ENCODE measurements around the gene TRIM40. TPM values are rescaled to one million over a fixed set of nuclear protein-coding genes. Genes with fewer than 3 reads are reported as not detected.
"Not testable (repeated sequence)": the region's sequence is repeated elsewhere in the genome, so short reads cannot be mapped to it uniquely, and the experiment has no call there.

Gene TRIM40
- total and polyA plus RNA-seq, 3 donors from 2014 or later = 0.19 to 7.5 (median 0.79) TPM

DNA sequence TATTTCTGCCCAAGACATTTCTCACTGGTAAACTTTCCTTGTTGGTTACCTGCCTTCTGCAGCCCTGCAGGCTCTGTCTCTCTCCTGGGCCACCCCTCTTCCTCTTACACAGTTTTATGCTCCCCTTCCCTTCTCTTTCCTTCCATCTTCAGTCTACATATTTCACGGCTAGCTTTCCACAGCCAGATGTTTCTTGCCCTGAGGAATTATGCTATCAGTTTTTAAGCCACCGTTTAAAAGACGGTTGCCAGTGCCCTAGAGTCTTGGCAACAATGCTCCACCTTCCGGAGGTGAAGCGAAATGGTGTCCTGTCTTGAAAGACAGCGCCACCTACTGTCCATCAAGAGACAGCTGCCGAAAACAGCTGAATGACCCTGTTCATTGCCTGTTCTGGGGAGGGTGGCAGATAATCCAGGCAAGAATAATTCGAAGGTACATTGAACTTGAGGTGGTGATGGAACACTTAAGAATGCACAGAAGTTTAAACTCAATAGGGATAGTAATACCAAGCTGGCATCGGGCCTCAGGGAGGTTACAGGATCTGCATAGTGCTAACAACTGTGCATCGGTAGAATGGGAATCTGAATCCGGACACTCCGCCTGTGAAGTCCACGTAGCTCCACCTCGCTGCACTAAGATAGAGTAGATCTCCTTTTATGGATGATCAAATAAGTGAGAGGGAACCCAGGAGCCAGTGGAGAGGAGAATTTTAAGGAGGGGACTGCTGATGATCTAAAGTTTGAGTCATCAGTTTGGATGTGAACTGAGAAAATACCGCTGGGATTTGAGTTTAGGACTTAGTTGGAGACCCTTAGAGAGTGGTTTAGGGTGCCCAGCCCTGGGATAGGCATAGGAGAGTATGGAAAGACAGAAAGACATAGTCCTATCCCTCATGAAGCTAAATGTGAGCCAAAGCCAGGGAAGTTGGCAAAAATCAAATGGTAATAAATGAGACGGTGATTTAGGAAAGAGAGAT lies 4.8 kb upstream of the TRIM40 start:
- no peak for TF ChIP-seq POLR2A (IDR thresholded peaks at IDR 0.05)
- TF ChIP-seq, protein P1, sequence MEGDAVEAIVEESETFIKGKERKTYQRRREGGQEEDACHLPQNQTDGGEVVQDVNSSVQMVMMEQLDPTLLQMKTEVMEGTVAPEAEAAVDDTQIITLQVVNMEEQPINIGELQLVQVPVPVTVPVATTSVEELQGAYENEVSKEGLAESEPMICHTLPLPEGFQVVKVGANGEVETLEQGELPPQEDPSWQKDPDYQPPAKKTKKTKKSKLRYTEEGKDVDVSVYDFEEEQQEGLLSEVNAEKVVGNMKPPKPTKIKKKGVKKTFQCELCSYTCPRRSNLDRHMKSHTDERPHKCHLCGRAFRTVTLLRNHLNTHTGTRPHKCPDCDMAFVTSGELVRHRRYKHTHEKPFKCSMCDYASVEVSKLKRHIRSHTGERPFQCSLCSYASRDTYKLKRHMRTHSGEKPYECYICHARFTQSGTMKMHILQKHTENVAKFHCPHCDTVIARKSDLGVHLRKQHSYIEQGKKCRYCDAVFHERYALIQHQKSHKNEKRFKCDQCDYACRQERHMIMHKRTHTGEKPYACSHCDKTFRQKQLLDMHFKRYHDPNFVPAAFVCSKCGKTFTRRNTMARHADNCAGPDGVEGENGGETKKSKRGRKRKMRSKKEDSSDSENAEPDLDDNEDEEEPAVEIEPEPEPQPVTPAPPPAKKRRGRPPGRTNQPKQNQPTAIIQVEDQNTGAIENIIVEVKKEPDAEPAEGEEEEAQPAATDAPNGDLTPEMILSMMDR (IDR thresholded peaks at IDR 0.05) = peak; percentile 78 to 95 (median 86)
- DNase-seq = peak; percentile 87
- Histone ChIP-seq H3K27ac (no peak overlapping the region), H3K4me3 (no peak overlapping the region), H3K9me3 (no peaks in the 10 kb centered on the region), H3K4me1 (peaks cover 15% of the 10 kb centered on the region), H3K27me3 (no peaks in the 10 kb centered on the region), H3K36me3 (ENCODE audit: low read depth, missing control alignments) (no peaks in the 10 kb centered on the region)
- WGBS, 2 donors = 20 to 24% methylated on average over 16 of the region's 16 CpGs
- intact Hi-C loops (cut with DNase I; ENCODE audit: low total_unique reads) = no loop called here

DNA sequence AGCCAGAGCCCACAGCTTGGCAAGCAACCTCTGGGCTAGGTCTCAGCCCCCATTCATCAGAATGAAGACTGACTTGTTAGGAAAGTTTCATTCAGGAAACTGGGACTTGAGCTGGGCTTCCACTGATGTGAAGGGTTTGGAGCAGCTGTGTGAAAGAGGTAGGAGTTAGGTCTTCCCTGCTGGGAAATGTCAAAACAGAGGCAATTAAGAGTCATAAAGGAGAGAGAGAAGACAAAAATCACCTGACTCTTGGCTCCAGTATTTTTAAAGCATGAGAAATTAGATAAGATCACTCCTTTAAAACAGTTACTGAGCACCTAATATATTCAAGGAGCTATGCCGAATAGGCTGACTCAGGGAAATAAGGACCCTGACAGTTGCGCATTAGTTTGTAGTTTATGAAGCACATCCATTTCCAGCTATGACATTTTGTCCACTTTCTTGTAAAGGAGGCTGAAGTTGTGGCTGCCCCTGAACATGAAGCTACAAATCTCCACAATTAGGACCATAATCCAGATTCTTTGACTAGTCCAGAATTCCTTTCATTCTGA lies 3.9 kb upstream of the TRIM40 start:
- TF ChIP-seq, protein P1 (IDR thresholded peaks at IDR 0.05) = no peak
- no peak for TF ChIP-seq POLR2A (IDR thresholded peaks at IDR 0.05)
- peaks cover 15% of the 10 kb centered on the region for H3K4me1 ChIP-seq

DNA sequence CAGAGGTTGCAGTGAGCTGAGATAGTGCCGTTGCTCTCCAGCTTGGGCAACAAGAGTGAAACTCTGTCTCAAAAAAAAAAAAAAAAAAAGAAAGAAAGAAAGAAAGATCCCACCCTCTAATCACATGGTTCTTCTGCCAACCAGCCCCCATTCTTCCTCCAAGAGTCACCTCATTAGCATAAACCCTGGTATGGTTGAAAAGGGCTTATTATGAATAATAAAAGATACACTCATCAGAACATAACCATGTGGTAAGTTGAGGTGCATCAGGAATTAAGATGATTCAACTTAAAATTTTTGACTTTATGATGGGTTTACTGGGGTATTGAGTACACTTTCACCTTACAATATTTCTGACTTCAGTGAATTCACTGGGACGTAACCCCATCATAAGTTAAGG lies 793 bp upstream of the TRIM40 start:
- Histone ChIP-seq H3K27me3 (no peaks in the 10 kb centered on the region), H3K4me3 (no peak overlapping the region), H3K27ac (no peak overlapping the region), H3K36me3 (ENCODE audit: low read depth, missing control alignments) (no peaks in the 10 kb centered on the region), H3K4me1 (peaks cover 11% of the 10 kb centered on the region), H3K9me3 (no peaks in the 10 kb centered on the region)
- intact Hi-C loops (cut with DNase I; ENCODE audit: low total_unique reads) = no loop called here
- TF ChIP-seq, protein P1 (IDR thresholded peaks at IDR 0.05) = no peak
- TF ChIP-seq POLR2A (IDR thresholded peaks at IDR 0.05) = no peak
- DNase-seq = no peak
- 83 to 97% methylated on average over 2 of the region's 2 CpGs for WGBS, 2 donors

More for the DNA sequence above, 3.9 kb upstream of the TRIM40 start:
- intact Hi-C loops (cut with DNase I; ENCODE audit: low total_unique reads) = no loop called here
- Histone ChIP-seq H3K27me3 (no peaks in the 10 kb centered on the region), H3K9me3 (no peaks in the 10 kb centered on the region), H3K4me3 (no peak overlapping the region), H3K36me3 (ENCODE audit: low read depth, missing control alignments) (no peaks in the 10 kb centered on the region), H3K27ac (no peak overlapping the region)
- 81 to 89% methylated on average over 2 of the region's 2 CpGs for WGBS, 2 donors
- DNase-seq = no peak

DNA sequence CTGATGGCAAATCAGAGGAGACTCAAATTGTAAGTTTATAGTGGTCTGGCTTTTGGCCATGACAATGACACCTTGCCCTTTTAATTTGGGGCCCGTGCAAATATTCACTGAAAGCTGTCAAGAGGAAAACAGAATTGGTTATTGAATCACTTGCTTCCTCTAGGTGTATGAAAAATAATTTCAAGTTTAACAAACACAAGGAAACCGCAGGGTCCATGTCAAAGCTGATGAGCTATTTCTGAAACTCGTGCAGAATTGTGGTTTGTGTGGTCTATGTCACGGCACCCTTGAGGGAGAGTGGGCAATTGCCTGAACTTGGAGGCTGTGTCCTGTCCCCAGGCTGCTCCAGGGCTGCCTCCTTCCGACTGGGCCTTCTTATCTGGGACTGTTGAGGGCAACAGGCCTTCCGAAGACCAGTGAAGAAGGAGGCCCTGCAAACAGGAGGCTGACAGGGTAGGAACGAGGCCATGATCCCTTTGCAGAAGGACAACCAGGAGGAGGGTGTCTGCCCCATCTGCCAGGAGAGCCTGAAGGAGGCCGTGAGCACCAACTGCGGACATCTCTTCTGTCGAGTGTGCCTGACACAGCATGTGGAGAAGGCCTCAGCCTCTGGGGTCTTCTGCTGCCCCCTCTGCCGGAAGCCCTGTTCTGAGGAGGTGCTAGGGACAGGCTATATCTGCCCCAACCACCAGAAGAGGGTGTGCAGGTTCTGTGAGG lies 788 bp downstream of the TRIM40 start:
- Histone ChIP-seq H3K4me1 (peaks cover 3% of the 10 kb centered on the region), H3K9me3 (no peaks in the 10 kb centered on the region), H3K27me3 (no peaks in the 10 kb centered on the region), H3K4me3 (no peak overlapping the region), H3K27ac (no peak overlapping the region), H3K36me3 (ENCODE audit: low read depth, missing control alignments) (no peaks in the 10 kb centered on the region)
- intact Hi-C loops (cut with DNase I; ENCODE audit: low total_unique reads) = no loop called here
- no peak for DNase-seq
- 85 to 91% methylated on average over 11 of the region's 11 CpGs for WGBS, 2 donors
- TF ChIP-seq, protein P1 (IDR thresholded peaks at IDR 0.05) = no peak
- TF ChIP-seq POLR2A (IDR thresholded peaks at IDR 0.05) = no peak

DNA sequence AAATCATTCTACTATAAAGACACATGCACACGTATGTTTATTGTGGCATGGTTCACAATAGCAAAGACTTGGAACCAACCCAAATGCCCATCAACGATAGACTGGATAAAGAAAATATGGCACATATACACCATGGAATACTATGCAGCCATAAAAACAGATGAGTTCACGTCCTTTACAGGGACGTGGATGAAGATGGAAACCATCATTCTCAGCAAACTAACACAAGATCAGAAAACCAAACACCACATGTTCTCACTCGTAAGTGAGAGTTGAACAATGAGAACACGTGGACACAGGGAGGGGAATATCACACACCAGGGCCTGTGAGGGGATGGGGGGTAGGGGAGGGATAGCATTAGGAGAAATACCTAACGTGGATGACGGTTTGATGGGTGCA lies 4.3 kb downstream of the TRIM40 start:
- H3K27me3 ChIP-seq; H3K9me3 ChIP-seq; DNase-seq; H3K36me3 ChIP-seq (ENCODE audit: low read depth, missing control alignments); H3K4me1 ChIP-seq; H3K4me3 ChIP-seq; H3K27ac ChIP-seq; intact Hi-C loops (cut with DNase I; ENCODE audit: low total_unique reads): not testable (repeated sequence)
- 84 to 91% methylated on average over 8 of the region's 8 CpGs for WGBS, 2 donors
